ENCODE results near the gene ORC3. TPM values are rescaled to one million over a fixed set of nuclear protein-coding genes. Genes with fewer than 3 reads are reported as not detected.

The ORC3 gene
- total RNA-seq, 1 experiment from 2014 or later: 25.7 TPM

- TF ChIP-seq CTCF (conservative IDR thresholded peaks at IDR 0.05; ENCODE audit: low read depth, low read length) (no peak), EZH2 (IDR thresholded peaks at IDR 0.05; ENCODE audit: low read length, unreplicated experiment) (no peak), EZH2phosphoT487 (IDR thresholded peaks at IDR 0.05; ENCODE audit: borderline replicate concordance, low read length) (no peak)
- ATAC-seq (no peak), DNase-seq (no peak)
- BruUV-seq (replicated peaks): no TSS peak
- POLR2A ChIA-PET (ENCODE audit: unreplicated experiment): no interaction called here
- H3K36me3 ChIP-seq (ENCODE audit: low read depth, low read length): peaks cover 37% of the 10 kb centered on the region
- no peak overlapping the region for H3K9ac ChIP-seq (ENCODE audit: low read length)
- intact Hi-C loops (cut with micrococcal nuclease): no loop called here
- no peaks in the 10 kb centered on the region for H3K27me3 ChIP-seq (ENCODE audit: low read length)
- H3F3A ChIP-seq (ENCODE audit: low read length, unreplicated experiment): no peaks in the 10 kb centered on the region
- no peak overlapping the region for H3K4me3 ChIP-seq (ENCODE audit: low read length)
- H3K27ac ChIP-seq (ENCODE audit: low read length): no peak overlapping the region
- CTCF ChIA-PET: no interaction called here
- no peaks in the 10 kb centered on the region for H3K9me3 ChIP-seq (ENCODE audit: low read length)
- H4K20me1 ChIP-seq (ENCODE audit: low read length): no peaks in the 10 kb centered on the region
- no peaks in the 10 kb centered on the region for H3K79me2 ChIP-seq (ENCODE audit: low read length)
- H3K4me1 ChIP-seq (ENCODE audit: insufficient read depth, low read length): no peaks in the 10 kb centered on the region
- H3K4me2 ChIP-seq (ENCODE audit: low read length): no peak overlapping the region
- no peak overlapping the region for H2AFZ ChIP-seq (ENCODE audit: low read length)
- H3K9me2 ChIP-seq (replicated peaks; ENCODE audit: low read length): no peaks in the 10 kb centered on the region
These were observed 45.5 kb upstream of the ORC3 start for GRCh38 chr6:87544474-87544735.

- Histone ChIP-seq H3K4me1 (ENCODE audit: insufficient read depth, low read length) (no peaks in the 10 kb centered on the region), H2AFZ (ENCODE audit: low read length) (no peak overlapping the region), H3K9me2 (replicated peaks; ENCODE audit: low read length) (no peaks in the 10 kb centered on the region), H3K36me3 (ENCODE audit: low read depth, low read length) (peaks cover 5% of the 10 kb centered on the region), H3K79me2 (ENCODE audit: low read length) (no peaks in the 10 kb centered on the region), H3K27ac (ENCODE audit: low read length) (no peak overlapping the region), H3K4me2 (ENCODE audit: low read length) (no peak overlapping the region), H3K27me3 (ENCODE audit: low read length) (no peaks in the 10 kb centered on the region), H3F3A (ENCODE audit: low read length, unreplicated experiment) (no peaks in the 10 kb centered on the region), H3K4me3 (ENCODE audit: low read length) (no peak overlapping the region), H3K9me3 (ENCODE audit: low read length) (no peaks in the 10 kb centered on the region), H4K20me1 (ENCODE audit: low read length) (no peaks in the 10 kb centered on the region), H3K9ac (ENCODE audit: low read length) (no peak overlapping the region)
- POLR2A ChIA-PET (ENCODE audit: unreplicated experiment): no interaction called here
- ATAC-seq (no peak), DNase-seq (no peak)
- no TSS peak for BruUV-seq (replicated peaks)
- intact Hi-C loops (cut with micrococcal nuclease): no loop called here
- TF ChIP-seq EZH2phosphoT487 (IDR thresholded peaks at IDR 0.05; ENCODE audit: borderline replicate concordance, low read length) (no peak), CTCF (conservative IDR thresholded peaks at IDR 0.05; ENCODE audit: low read depth, low read length) (no peak), EZH2 (IDR thresholded peaks at IDR 0.05; ENCODE audit: low read length, unreplicated experiment) (no peak)
- CTCF ChIA-PET: no interaction called here
These were observed 38.1 kb upstream of the ORC3 start for GRCh38 chr6:87551799-87552198.

- H3K9me2 ChIP-seq (replicated peaks; ENCODE audit: low read length): no peaks in the 10 kb centered on the region
- no peak overlapping the region for H3K4me2 ChIP-seq (ENCODE audit: low read length)
- H3K4me3 ChIP-seq (ENCODE audit: low read length): no peak overlapping the region
- TF ChIP-seq EZH2 (IDR thresholded peaks at IDR 0.05; ENCODE audit: low read length, unreplicated experiment) (no peak), CTCF (conservative IDR thresholded peaks at IDR 0.05; ENCODE audit: low read depth, low read length) (no peak), EZH2phosphoT487 (IDR thresholded peaks at IDR 0.05; ENCODE audit: borderline replicate concordance, low read length) (no peak)
- no peak for DNase-seq
- ChIA-PET CTCF (no interaction called here), POLR2A (ENCODE audit: unreplicated experiment) (no interaction called here)
- H4K20me1 ChIP-seq (ENCODE audit: low read length): no peaks in the 10 kb centered on the region
- ATAC-seq: no peak
- intact Hi-C loops (cut with micrococcal nuclease): no loop called here
- no peaks in the 10 kb centered on the region for H3K9me3 ChIP-seq (ENCODE audit: low read length)
- no TSS peak for BruUV-seq (replicated peaks)
- no peak overlapping the region for H3K27ac ChIP-seq (ENCODE audit: low read length)
- no peak overlapping the region for H3K9ac ChIP-seq (ENCODE audit: low read length)
- no peaks in the 10 kb centered on the region for H3K27me3 ChIP-seq (ENCODE audit: low read length)
- no peaks in the 10 kb centered on the region for H3K79me2 ChIP-seq (ENCODE audit: low read length)
- no peaks in the 10 kb centered on the region for H3F3A ChIP-seq (ENCODE audit: low read length, unreplicated experiment)
- H3K4me1 ChIP-seq (ENCODE audit: insufficient read depth, low read length): no peaks in the 10 kb centered on the region
- H2AFZ ChIP-seq (ENCODE audit: low read length): no peak overlapping the region
- H3K36me3 ChIP-seq (ENCODE audit: low read depth, low read length): peaks cover 5% of the 10 kb centered on the region
These were observed 36.7 kb upstream of the ORC3 start for GRCh38 chr6:87553159-87553765.

Data from PC-3 (cell line).